HepG2 (cell line): ENCODE measurements around the gene ISCA2. TPM values are rescaled to one million over a fixed set of nuclear protein-coding genes. Genes with fewer than 3 reads are reported as not detected.

Experiments
- ATAC-seq: fragments of 200-7000 bp; cut with Tn5 transposase; 3 replicates; pipeline ENCODE4 v1.9.1; 2020; ENCODE audit warnings: mild to moderate bottlenecking, moderate library complexity
- BruUV-seq: library from RNA; stranded (reverse); fragments of 400-500 nt; replicated peaks from 2 replicates; lab custom pipeline; 2021; lab: Mats Ljungman, UMichigan
- CTCF ChIA-PET: fragments of 300-600 bp; formaldehyde crosslinking; extraction: SDS; loops from one replicate; lab custom pipeline; 2021; ENCODE audit warnings: low total read pairs, inconsistent platforms, low intra/inter-chr PET ratio; lab: Yijun Ruan, JAX
- POLR2A ChIA-PET: fragments of 350-600 bp; sonication (Branson Sonifier 250); formaldehyde crosslinking; loops from one replicate; lab custom pipeline; 2020; ENCODE audit warnings: antibody characterized with exemption, inconsistent platforms; lab: Yijun Ruan, JAX
- DNase-seq: peaks from one replicate; pipeline ENCODE4 v3.0.0-alpha.2; 2015; ENCODE audit warnings: low spot score
- FAIRE-seq: peaks from 3 replicates; lab custom pipeline; 2011; peaks lifted over from hg19 to GRCh38; lab: Jason Lieb, UNC
- H2AFZ ChIP-seq: one replicate; pipeline ENCODE4 v1.6.1; 2011; ENCODE audit warnings: low read length, inconsistent platforms
- H3K27ac ChIP-seq: fragments of 300-600 bp; 3 replicates; pipeline ENCODE4 v1.8.0; 2011; ENCODE audit warnings: mixed run types, mild to moderate bottlenecking, mixed read lengths, low read length, inconsistent platforms; ENCODE audit not compliant: insufficient read depth; ENCODE audit errors: extremely low read length
- H3K27me3 ChIP-seq, 2 experiments: fragments of 200-600 bp in 1 of 2; 2 replicates in 1 of 2; 3 replicates in 1 of 2; pipeline versions ENCODE4 v1.6.0 to v1.8.0; 2011; ENCODE audit warnings: low read length in 2 of 2, mild to moderate bottlenecking in 2 of 2, moderate library complexity in 2 of 2, inconsistent platforms in 1 of 2; ENCODE audit not compliant: insufficient read depth in 2 of 2, control insufficient read depth in 1 of 2
- H3K36me3 ChIP-seq, 2 experiments: fragments of 200-600 bp in 1 of 2; replicated peaks in 1 of 2; 2 replicates in 1 of 2; 3 replicates in 1 of 2; pipeline versions ENCODE4 v1.5.1 to v1.8.0; 2011; ENCODE audit warnings: low read length in 2 of 2, inconsistent platforms in 1 of 2; ENCODE audit not compliant: insufficient read depth in 2 of 2, control insufficient read depth in 1 of 2
- H3K4me1 ChIP-seq: 2 replicates; pipeline ENCODE4 v1.5.1; 2012; ENCODE audit warnings: low read length, inconsistent platforms; ENCODE audit not compliant: insufficient read depth
- H3K4me2 ChIP-seq: 2 replicates; pipeline ENCODE4 v1.6.0; 2011; ENCODE audit warnings: low read depth, low read length, inconsistent platforms
- H3K4me3 ChIP-seq, 3 experiments: fragments of 200-600 bp in 1 of 3; sonication (generic), shearing (Covaris generic) in 1 of 3; replicated peaks in 1 of 3; 2 replicates each; pipeline ENCODE4 v1.5.1; 2011 to 2016; ENCODE audit warnings: low read length in 3 of 3, inconsistent platforms in 2 of 3, low read depth in 2 of 3, mild to moderate bottlenecking in 2 of 3, control low read depth in 1 of 3, mixed read lengths in 1 of 3; ENCODE audit not compliant: insufficient read depth in 1 of 3
- H3K79me2 ChIP-seq: one replicate; pipeline ENCODE4 v1.6.1; 2011; ENCODE audit warnings: low read length, inconsistent platforms; ENCODE audit not compliant: insufficient read depth
- H3K9ac ChIP-seq: 2 replicates; pipeline ENCODE4 v1.6.0; 2011; ENCODE audit warnings: mild to moderate bottlenecking, low read depth, low read length, inconsistent platforms; ENCODE audit not compliant: insufficient read depth
- H3K9me3 ChIP-seq: 2 replicates; pipeline ENCODE4 v1.5.1; 2012; ENCODE audit warnings: mild to moderate bottlenecking, low read length
- H4K20me1 ChIP-seq: 2 replicates; pipeline ENCODE4 v1.6.0; 2011; ENCODE audit warnings: inconsistent platforms, mild to moderate bottlenecking, low read length, moderate library complexity; ENCODE audit not compliant: insufficient read depth
- ATF1 ChIP-seq: IDR thresholded peaks from 2 replicates; pipeline ENCODE4 v1.6.1; 2016; ENCODE audit warnings: mild to moderate bottlenecking, control low read depth
- CEBPB ChIP-seq: IDR thresholded peaks from 2 replicates; pipeline ENCODE4 v1.6.1; 2011; ENCODE audit warnings: low read depth, low read length, improper control_type of control experiment, borderline replicate concordance
- JDP2 ChIP-seq: sonication (generic); formaldehyde crosslinking; IDR thresholded peaks from 2 replicates; pipeline ENCODE4 v1.8.1; 2022; ENCODE audit warnings: missing genetic modification reagents, borderline replicate concordance
- JUN ChIP-seq: sonication (generic); formaldehyde crosslinking; IDR thresholded peaks from 2 replicates; pipeline ENCODE4 v1.4.0; 2020; ENCODE audit warnings: mild to moderate bottlenecking, missing genetic modification reagents
- MTF1 ChIP-seq: sonication (generic); formaldehyde crosslinking; IDR thresholded peaks from 2 replicates; pipeline ENCODE4 v1.5.0; 2020; ENCODE audit warnings: missing genetic modification reagents
- POLR2G ChIP-seq: fragments of 200-400 bp; formaldehyde crosslinking; IDR thresholded peaks from 2 replicates; pipeline ENCODE4 v1.6.1; 2018; ENCODE audit warnings: mild to moderate bottlenecking, low read depth, low read length, moderate library complexity
- SP1 ChIP-seq, 2 experiments: fragments of 450-650 bp in 1 of 2; sonication (generic) in 1 of 2; formaldehyde crosslinking in 1 of 2; IDR thresholded peaks; 2 replicates each; pipeline versions ENCODE4 v1.4.0 to v1.6.1; 2016 to 2020; ENCODE audit warnings: missing genetic modification reagents in 1 of 2
- TEAD3 ChIP-seq: optimal IDR thresholded peaks from 2 replicates; pipeline ENCODE3; 2016; ENCODE audit warnings: borderline replicate concordance
- ZNF776 ChIP-seq: sonication (generic); formaldehyde crosslinking; IDR thresholded peaks from 2 replicates; pipeline ENCODE4 v1.4.0; 2020; ENCODE audit warnings: mild to moderate bottlenecking, missing genetic modification reagents
- ZNF788 ChIP-seq: sonication (generic); formaldehyde crosslinking; IDR thresholded peaks from 2 replicates; pipeline ENCODE4 v1.5.0; 2020; ENCODE audit warnings: mild to moderate bottlenecking, missing genetic modification reagents, borderline replicate concordance
- ZSCAN21 ChIP-seq: sonication (generic); formaldehyde crosslinking; IDR thresholded peaks from 2 replicates; pipeline ENCODE4 v1.8.0; 2022; ENCODE audit warnings: mild to moderate bottlenecking, missing genetic modification reagents, moderate library complexity, borderline replicate concordance
- WGBS: methylation state at CpG from one replicate; pipeline ENCODE4 v1.1.6; 2017; ENCODE audit warnings: low lambda C conversion rate; 5-methylcytosine and 5-hydroxymethylcytosine counted together
- in situ Hi-C: cut with HindIII; loops from 2 replicates; pipeline ENCODE4 v1.10.0; 2017; ENCODE audit warnings: low pct_unique_long_range_greater_than_20kb; ENCODE audit not compliant: extremely low pct_ligation_motif_present
- intact Hi-C: fragments of 100-400 bp; cut with micrococcal nuclease; formaldehyde crosslinking; loops from one replicate; pipeline ENCODE4 v1.10.0; 2022; ENCODE audit not compliant: unreplicated experiment
- polyA plus RNA-seq, 8 experiments: library from polyadenylated mRNA; depleted of rRNA in 3 of 8; stranded (reverse) in 7 of 8; unstranded in 1 of 8; fragments of >200 nt; fragmentation: Illumina TruSeq in 4 of 8; extraction: Trizol in 4 of 8; gene quantifications; 2 replicates each; pipeline versions ENCODE4 v1.2.1 to v1.2.3, GENCODE V29; 2011 to 2016; ENCODE audit warnings: low read depth in 4 of 8, missing spikeins in 1 of 8, mixed read lengths in 1 of 8; ENCODE audit not compliant: insufficient read depth in 1 of 8
- total RNA-seq, 5 experiments: library from RNA; depleted of rRNA; stranded (reverse); fragments of >200 nt; fragmentation: Illumina TruSeq; extraction: Trizol; gene quantifications; 2 replicates each; pipeline ENCODE4 v1.2.3, GENCODE V29; 2016; ENCODE audit warnings: low read depth in 1 of 5
- TF ChIP-seq, protein P1 (sequence below): sonication (generic); formaldehyde crosslinking; IDR thresholded peaks from 2 replicates; pipeline ENCODE4 v1.5.0; 2020; ENCODE audit warnings: mild to moderate bottlenecking, missing genetic modification reagents
- TF ChIP-seq, protein P2 (sequence below): sonication (generic); formaldehyde crosslinking; IDR thresholded peaks from 2 replicates; pipeline ENCODE4 v1.4.0; 2020; ENCODE audit warnings: missing genetic modification reagents, borderline replicate concordance
- TF ChIP-seq, protein P3 (sequence below): sonication (generic); formaldehyde crosslinking; conservative IDR thresholded peaks from 2 replicates; pipeline ENCODE4 v1.4.0; 2020; ENCODE audit warnings: missing genetic modification reagents
- TF ChIP-seq, protein P4 (sequence below): sonication (generic); formaldehyde crosslinking; IDR thresholded peaks from 2 replicates; pipeline ENCODE4 v1.5.1; 2020; ENCODE audit warnings: missing genetic modification reagents, mild to moderate bottlenecking, borderline replicate concordance

The ISCA2 gene
- total and polyA plus RNA-seq, 2 of the 13 experiments (the other 11 are each of a cell fraction or from before 2014, with no cell fraction given), result 32.1 to 43.4 TPM

DNA sequence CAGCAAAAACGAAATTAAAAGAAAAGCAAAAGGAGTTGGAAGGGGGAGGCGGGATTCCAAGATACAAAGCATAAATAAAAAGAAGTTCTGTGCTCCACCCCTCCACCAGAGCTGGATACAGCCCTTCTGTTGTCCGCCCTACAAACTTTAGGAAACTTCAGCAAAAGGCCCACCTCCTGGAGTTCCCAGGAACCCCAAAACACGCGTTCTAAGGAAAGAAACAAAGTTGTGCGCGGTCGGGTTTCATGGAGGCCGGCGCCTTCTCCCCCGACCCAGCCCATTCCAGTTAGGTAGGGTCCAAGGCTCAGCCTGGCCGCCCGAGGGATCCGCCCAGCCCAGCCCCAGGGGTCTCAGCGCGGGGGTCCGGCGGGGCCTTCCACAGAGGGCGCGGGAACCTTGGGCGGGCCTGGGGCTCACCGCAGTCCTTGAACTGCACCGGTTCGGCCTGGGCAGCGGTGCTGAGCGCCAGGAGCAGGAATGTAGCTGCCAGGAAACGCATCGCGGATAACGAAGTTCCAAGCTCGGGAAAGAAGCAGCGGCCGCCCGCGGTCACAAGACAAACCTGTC is 706 bp upstream of the ISCA2 start, which contains the start of gene NPC2:
NPC2 (minus strand) TSS at position 530 of the 567 bp plus-strand sequence; CDS start at position 499, 31 bp downstream.
- BruUV-seq, result no TSS peak
- TF ChIP-seq, protein P1, sequence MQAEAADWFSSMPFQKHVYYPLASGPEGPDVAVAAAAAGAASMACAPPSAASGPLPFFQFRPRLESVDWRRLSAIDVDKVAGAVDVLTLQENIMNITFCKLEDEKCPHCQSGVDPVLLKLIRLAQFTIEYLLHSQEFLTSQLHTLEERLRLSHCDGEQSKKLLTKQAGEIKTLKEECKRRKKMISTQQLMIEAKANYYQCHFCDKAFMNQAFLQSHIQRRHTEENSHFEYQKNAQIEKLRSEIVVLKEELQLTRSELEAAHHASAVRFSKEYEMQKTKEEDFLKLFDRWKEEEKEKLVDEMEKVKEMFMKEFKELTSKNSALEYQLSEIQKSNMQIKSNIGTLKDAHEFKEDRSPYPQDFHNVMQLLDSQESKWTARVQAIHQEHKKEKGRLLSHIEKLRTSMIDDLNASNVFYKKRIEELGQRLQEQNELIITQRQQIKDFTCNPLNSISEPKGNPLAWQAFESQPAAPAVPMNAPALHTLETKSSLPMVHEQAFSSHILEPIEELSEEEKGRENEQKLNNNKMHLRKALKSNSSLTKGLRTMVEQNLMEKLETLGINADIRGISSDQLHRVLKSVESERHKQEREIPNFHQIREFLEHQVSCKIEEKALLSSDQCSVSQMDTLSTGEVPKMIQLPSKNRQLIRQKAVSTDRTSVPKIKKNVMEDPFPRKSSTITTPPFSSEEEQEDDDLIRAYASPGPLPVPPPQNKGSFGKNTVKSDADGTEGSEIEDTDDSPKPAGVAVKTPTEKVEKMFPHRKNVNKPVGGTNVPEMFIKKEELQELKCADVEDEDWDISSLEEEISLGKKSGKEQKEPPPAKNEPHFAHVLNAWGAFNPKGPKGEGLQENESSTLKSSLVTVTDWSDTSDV (CRISPR knock-in tag), result no peak
- no peak for TF ChIP-seq ZNF776 (CRISPR knock-in tag)
- no peak for TF ChIP-seq ATF1 (CRISPR knock-in tag)
- TF ChIP-seq, protein P2, sequence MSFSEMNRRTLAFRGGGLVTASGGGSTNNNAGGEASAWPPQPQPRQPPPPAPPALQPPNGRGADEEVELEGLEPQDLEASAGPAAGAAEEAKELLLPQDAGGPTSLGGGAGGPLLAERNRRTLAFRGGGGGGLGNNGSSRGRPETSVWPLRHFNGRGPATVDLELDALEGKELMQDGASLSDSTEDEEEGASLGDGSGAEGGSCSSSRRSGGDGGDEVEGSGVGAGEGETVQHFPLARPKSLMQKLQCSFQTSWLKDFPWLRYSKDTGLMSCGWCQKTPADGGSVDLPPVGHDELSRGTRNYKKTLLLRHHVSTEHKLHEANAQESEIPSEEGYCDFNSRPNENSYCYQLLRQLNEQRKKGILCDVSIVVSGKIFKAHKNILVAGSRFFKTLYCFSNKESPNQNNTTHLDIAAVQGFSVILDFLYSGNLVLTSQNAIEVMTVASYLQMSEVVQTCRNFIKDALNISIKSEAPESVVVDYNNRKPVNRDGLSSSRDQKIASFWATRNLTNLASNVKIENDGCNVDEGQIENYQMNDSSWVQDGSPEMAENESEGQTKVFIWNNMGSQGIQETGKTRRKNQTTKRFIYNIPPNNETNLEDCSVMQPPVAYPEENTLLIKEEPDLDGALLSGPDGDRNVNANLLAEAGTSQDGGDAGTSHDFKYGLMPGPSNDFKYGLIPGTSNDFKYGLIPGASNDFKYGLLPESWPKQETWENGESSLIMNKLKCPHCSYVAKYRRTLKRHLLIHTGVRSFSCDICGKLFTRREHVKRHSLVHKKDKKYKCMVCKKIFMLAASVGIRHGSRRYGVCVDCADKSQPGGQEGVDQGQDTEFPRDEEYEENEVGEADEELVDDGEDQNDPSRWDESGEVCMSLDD (CRISPR knock-in tag), result no peak
- TF ChIP-seq ZNF788 (CRISPR knock-in tag), result no peak
- no peak for TF ChIP-seq JUN (CRISPR knock-in tag)
- TF ChIP-seq JDP2, result no peak
- TF ChIP-seq, protein P3, sequence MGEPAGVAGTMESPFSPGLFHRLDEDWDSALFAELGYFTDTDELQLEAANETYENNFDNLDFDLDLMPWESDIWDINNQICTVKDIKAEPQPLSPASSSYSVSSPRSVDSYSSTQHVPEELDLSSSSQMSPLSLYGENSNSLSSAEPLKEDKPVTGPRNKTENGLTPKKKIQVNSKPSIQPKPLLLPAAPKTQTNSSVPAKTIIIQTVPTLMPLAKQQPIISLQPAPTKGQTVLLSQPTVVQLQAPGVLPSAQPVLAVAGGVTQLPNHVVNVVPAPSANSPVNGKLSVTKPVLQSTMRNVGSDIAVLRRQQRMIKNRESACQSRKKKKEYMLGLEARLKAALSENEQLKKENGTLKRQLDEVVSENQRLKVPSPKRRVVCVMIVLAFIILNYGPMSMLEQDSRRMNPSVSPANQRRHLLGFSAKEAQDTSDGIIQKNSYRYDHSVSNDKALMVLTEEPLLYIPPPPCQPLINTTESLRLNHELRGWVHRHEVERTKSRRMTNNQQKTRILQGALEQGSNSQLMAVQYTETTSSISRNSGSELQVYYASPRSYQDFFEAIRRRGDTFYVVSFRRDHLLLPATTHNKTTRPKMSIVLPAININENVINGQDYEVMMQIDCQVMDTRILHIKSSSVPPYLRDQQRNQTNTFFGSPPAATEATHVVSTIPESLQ (CRISPR knock-in tag), result no peak
- TF ChIP-seq MTF1 (CRISPR knock-in tag), result no peak
- no peak for TF ChIP-seq ZSCAN21 (CRISPR knock-in tag)
- peak; percentile 57 for TF ChIP-seq TEAD3 (CRISPR knock-in tag)
- TF ChIP-seq, protein P4, sequence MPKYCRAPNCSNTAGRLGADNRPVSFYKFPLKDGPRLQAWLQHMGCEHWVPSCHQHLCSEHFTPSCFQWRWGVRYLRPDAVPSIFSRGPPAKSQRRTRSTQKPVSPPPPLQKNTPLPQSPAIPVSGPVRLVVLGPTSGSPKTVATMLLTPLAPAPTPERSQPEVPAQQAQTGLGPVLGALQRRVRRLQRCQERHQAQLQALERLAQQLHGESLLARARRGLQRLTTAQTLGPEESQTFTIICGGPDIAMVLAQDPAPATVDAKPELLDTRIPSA, result peak; percentile 26; the same call in 1 of the 2 replicates
- TF ChIP-seq POLR2G, result peak; percentile 74
- no peak for TF ChIP-seq CEBPB
- no peak for TF ChIP-seq SP1 (IDR thresholded peaks at IDR 0.05)
- TF ChIP-seq SP1 (CRISPR knock-in tag; IDR thresholded peaks at IDR 0.05), result no peak

More for the DNA sequence above, 706 bp upstream of the ISCA2 start, which contains the start of gene NPC2:
- Histone ChIP-seq H3K9ac (peak within 1 kb of the TSS; percentile 95), H3K4me1 (peaks cover 35% of the 10 kb centered on the region), H3K4me2 (peak within 1 kb of the TSS; percentile 93), H3K36me3 (peaks cover 0 to 3% of the 10 kb centered on the region in 2 experiments; a peak in 2 of 5 replicates), H3K4me3 (peak within 1 kb of the TSS; percentile 94 to 100 (median 99)), H3K27ac (peak within 1 kb of the TSS; percentile 97), H3K27me3 (no peaks in the 10 kb centered on the region; a peak in 1 of 5 replicates), H3K79me2 (peaks cover 41% of the 10 kb centered on the region), H4K20me1 (peaks cover 6% of the 10 kb centered on the region; the same call in 1 of the 2 replicates), H3K9me3 (no peaks in the 10 kb centered on the region), H2AFZ (peak within 1 kb of the TSS; percentile 77)
- WGBS, result 0% methylated on average over 9 of the region's 35 CpGs
- ATAC-seq (peak; percentile 75), FAIRE-seq (no peak), DNase-seq (no peak)
- intact Hi-C loops, result loop anchor here (1.0 kb wide), 1 partner anchor 131 kb away; no protein-coding TSS in a partner anchor
- ChIA-PET POLR2A (interaction anchor here (0.8 to 1.8 kb wide), 11 partner anchors 9 to 956 kb away, joined by 3 to 11 read pairs (median 5); partner anchors contain the start of genes ABCD4, ACOT1 and YLPM1), CTCF (interaction anchor here (1.1 kb wide), 1 partner anchor 33 kb away, joined by 3 read pairs; no protein-coding TSS in a partner anchor)
- in situ Hi-C loops, result no loop called here
